ENCODE results near the gene DEFB121. TPM values are rescaled to one million over a fixed set of nuclear protein-coding genes. Genes with fewer than 3 reads are reported as not detected.

DEFB121 gene, protein sequence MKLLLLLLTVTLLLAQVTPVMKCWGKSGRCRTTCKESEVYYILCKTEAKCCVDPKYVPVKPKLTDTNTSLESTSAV
- total RNA-seq (2014; rRNA removed; shearing (Covaris generic)) (not detected in 2 replicates), polyA plus RNA-seq (2016; fragmentation: Nextera tagmentation; extraction: Ambion mirVana) (not detected in 2 replicates)
- long read RNA-seq, result 0 reads

- DNase-seq (ENCODE audit: low spot score) (no peak), ATAC-seq (no peak)
- Mint-ChIP-seq H3K36me3 (ENCODE audit: low read depth) (peaks cover 20% of the 10 kb centered on the region), H3K4me1 (no peaks in the 10 kb centered on the region), H3K27me3 (ENCODE audit: insufficient read depth, low read depth, poor library complexity) (peaks cover 1% of the 10 kb centered on the region), H3K27ac (no peak within 1 kb of the TSS), H3K9me3 (peaks cover 45% of the 10 kb centered on the region; the same call in 2 of the 3 replicates), H3K4me3 (no peak within 1 kb of the TSS)
- Histone ChIP-seq H3K36me3 (ENCODE audit: insufficient read depth) (no peaks in the 10 kb centered on the region; the same call in 1 of the 2 replicates), H3K4me3 (no peak within 1 kb of the TSS), H3K9me2 (ENCODE audit: insufficient read depth) (peaks cover 6% of the 10 kb centered on the region; the same call in 1 of the 2 replicates), H3K27ac (ENCODE audit: low read depth) (no peak within 1 kb of the TSS), H3F3A (replicated peaks; ENCODE audit: low read depth) (no peaks in the 10 kb centered on the region), H2AFZ (no peak within 1 kb of the TSS), H3K4me2 (no peak within 1 kb of the TSS), H4K20me1 (replicated peaks; ENCODE audit: insufficient read depth) (no peaks in the 10 kb centered on the region), H3K79me2 (replicated peaks; ENCODE audit: insufficient read depth) (no peaks in the 10 kb centered on the region), H3K4me1 (ENCODE audit: insufficient read depth) (no peaks in the 10 kb centered on the region), H3K27me3 (ENCODE audit: insufficient read depth) (no peaks in the 10 kb centered on the region)
- TF ChIP-seq EZH2phosphoT487 (IDR thresholded peaks at IDR 0.05; ENCODE audit: unreplicated experiment) (no peak), CTCF (conservative IDR thresholded peaks at IDR 0.05; ENCODE audit: low read depth in 2 of 2) (no peak), STAT1 (IDR thresholded peaks at IDR 0.05; ENCODE audit: unreplicated experiment) (no peak), CREB1 (CRISPR knock-in tag; IDR thresholded peaks at IDR 0.05; ENCODE audit: low read depth) (no peak)
- TF ChIP-seq, protein P1, sequence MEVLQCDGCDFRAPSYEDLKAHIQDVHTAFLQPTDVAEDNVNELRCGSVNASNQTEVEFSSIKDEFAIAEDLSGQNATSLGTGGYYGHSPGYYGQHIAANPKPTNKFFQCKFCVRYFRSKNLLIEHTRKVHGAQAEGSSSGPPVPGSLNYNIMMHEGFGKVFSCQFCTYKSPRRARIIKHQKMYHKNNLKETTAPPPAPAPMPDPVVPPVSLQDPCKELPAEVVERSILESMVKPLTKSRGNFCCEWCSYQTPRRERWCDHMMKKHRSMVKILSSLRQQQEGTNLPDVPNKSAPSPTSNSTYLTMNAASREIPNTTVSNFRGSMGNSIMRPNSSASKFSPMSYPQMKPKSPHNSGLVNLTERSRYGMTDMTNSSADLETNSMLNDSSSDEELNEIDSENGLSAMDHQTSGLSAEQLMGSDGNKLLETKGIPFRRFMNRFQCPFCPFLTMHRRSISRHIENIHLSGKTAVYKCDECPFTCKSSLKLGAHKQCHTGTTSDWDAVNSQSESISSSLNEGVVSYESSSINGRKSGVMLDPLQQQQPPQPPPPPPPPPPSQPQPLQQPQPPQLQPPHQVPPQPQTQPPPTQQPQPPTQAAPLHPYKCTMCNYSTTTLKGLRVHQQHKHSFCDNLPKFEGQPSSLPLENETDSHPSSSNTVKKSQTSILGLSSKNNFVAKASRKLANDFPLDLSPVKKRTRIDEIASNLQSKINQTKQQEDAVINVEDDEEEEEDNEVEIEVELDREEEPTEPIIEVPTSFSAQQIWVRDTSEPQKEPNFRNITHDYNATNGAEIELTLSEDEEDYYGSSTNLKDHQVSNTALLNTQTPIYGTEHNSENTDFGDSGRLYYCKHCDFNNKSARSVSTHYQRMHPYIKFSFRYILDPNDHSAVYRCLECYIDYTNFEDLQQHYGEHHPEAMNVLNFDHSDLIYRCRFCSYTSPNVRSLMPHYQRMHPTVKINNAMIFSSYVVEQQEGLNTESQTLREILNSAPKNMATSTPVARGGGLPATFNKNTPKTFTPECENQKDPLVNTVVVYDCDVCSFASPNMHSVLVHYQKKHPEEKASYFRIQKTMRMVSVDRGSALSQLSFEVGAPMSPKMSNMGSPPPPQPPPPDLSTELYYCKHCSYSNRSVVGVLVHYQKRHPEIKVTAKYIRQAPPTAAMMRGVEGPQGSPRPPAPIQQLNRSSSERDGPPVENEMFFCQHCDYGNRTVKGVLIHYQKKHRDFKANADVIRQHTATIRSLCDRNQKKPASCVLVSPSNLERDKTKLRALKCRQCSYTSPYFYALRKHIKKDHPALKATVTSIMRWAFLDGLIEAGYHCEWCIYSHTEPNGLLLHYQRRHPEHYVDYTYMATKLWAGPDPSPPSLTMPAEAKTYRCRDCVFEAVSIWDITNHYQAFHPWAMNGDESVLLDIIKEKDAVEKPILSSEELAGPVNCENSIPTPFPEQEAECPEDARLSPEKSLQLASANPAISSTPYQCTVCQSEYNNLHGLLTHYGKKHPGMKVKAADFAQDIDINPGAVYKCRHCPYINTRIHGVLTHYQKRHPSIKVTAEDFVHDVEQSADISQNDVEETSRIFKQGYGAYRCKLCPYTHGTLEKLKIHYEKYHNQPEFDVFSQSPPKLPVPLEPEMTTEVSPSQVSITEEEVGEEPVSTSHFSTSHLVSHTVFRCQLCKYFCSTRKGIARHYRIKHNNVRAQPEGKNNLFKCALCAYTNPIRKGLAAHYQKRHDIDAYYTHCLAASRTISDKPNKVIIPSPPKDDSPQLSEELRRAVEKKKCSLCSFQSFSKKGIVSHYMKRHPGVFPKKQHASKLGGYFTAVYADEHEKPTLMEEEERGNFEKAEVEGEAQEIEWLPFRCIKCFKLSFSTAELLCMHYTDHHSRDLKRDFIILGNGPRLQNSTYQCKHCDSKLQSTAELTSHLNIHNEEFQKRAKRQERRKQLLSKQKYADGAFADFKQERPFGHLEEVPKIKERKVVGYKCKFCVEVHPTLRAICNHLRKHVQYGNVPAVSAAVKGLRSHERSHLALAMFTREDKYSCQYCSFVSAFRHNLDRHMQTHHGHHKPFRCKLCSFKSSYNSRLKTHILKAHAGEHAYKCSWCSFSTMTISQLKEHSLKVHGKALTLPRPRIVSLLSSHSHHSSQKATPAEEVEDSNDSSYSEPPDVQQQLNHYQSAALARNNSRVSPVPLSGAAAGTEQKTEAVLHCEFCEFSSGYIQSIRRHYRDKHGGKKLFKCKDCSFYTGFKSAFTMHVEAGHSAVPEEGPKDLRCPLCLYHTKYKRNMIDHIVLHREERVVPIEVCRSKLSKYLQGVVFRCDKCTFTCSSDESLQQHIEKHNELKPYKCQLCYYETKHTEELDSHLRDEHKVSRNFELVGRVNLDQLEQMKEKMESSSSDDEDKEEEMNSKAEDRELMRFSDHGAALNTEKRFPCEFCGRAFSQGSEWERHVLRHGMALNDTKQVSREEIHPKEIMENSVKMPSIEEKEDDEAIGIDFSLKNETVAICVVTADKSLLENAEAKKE (CRISPR knock-in tag; IDR thresholded peaks at IDR 0.05), result no peak
These were observed at the start of gene DEFB121 for GRCh38 chr20:31406115-31406514. Gene DEFB121 (minus strand): TSS chr20:31406215. CDS start chr20:31406152, 63 bp downstream.
